GM12891 (cell line): ENCODE measurements around the gene ZNF829.

Experiments
- POLR2A ChIP-seq: IDR thresholded peaks from 2 replicates; pipeline ENCODE4 v1.6.1; 2011; ENCODE audit warnings: low read depth, low read length, control low read depth
- POLR2AphosphoS5 ChIP-seq: IDR thresholded peaks from 2 replicates; pipeline ENCODE4 v1.6.1; 2011; ENCODE audit warnings: low read depth, low read length, control low read depth

DNA sequence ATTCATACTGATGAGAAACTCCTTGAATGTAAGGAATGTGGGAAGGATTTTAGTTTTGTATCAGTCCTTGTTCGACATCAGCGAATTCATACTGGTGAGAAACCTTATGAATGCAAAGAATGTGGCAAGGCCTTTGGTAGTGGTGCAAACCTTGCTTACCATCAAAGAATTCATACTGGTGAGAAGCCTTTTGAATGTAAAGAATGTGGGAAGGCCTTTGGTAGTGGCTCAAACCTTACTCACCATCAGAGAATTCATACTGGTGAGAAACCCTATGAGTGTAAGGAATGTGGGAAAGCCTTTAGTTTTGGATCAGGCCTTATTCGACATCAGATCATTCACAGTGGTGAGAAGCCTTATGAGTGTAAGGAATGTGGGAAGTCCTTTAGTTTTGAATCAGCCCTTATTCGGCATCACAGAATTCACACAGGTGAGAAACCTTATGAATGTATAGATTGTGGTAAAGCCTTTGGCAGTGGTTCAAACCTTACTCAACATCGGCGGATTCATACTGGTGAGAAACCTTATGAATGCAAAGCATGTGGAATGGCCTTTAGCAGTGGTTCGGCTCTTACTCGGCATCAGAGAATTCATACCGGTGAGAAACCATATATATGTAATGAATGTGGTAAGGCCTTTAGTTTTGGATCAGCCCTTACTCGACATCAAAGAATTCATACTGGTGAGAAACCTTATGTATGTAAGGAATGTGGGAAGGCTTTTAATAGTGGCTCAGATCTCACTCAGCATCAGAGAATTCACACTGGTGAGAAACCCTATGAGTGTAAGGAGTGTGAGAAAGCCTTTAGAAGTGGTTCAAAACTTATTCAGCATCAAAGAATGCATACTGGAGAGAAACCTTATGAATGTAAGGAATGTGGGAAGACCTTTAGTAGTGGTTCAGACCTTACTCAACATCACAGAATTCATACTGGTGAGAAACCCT is 38.8 kb downstream of the ZNF829 start:
- TF ChIP-seq POLR2A (no peak), POLR2AphosphoS5 (no peak)
